HG03039 (cell line): Measurements from ENCODE around the gene ADAP2.
A peak's percentile ranks its signal among the peaks of the same experiment; 100 is the strongest.
"Not testable (repeated sequence)": the region's sequence is repeated elsewhere in the genome, so short reads cannot be mapped to it uniquely, and the experiment has no call there.

ENCODE experiments used
- ATAC-seq: cut with Tn5 transposase; IDR thresholded peaks from one replicate; pipeline ENCODE4 v1.9.1; 2021; ENCODE audit warnings: mild to moderate bottlenecking, moderate library complexity; ENCODE audit not compliant: unreplicated experiment

ADAP2 gene

DNA sequence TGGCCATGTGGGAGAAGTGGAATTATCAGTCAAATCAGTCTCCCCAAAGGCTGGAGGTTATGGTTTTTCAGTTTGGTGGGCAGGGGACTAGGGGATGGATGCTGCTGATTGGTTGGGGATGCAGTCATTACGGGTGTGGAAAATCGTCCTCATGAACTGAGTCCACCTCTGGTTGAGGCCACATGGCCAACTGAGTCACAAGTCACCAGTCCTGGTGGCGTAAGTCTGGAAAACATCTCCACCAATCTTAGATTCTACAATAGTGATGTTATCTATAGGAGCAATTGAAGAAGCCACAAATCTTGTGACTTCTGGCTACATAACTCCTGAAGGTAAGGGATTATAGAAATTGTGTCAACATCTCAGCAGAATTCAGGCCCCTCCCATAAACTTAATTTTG is 43.9 kb downstream of the ADAP2 start:
- no peak for ATAC-seq

DNA sequence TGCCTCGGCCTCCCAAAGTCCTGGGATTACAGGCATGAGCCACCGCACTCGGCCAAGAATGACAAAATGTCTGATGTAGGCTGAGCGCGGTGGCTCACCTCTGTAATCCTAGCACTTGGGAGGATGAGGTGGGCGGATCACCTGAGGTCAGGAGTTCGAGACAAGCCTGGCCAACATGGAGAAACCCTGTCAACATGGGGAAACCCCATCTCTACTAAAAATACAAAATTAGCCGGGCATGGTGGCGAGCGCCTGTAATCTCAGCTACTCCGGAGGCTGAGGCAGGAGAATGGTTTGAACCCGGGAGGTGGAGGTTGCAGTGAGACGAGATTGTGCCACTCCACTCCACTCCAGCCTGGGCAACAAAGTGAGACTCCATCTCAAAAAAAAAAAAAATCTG is 46.2 kb downstream of the ADAP2 start:
- not testable (repeated sequence) for ATAC-seq

DNA sequence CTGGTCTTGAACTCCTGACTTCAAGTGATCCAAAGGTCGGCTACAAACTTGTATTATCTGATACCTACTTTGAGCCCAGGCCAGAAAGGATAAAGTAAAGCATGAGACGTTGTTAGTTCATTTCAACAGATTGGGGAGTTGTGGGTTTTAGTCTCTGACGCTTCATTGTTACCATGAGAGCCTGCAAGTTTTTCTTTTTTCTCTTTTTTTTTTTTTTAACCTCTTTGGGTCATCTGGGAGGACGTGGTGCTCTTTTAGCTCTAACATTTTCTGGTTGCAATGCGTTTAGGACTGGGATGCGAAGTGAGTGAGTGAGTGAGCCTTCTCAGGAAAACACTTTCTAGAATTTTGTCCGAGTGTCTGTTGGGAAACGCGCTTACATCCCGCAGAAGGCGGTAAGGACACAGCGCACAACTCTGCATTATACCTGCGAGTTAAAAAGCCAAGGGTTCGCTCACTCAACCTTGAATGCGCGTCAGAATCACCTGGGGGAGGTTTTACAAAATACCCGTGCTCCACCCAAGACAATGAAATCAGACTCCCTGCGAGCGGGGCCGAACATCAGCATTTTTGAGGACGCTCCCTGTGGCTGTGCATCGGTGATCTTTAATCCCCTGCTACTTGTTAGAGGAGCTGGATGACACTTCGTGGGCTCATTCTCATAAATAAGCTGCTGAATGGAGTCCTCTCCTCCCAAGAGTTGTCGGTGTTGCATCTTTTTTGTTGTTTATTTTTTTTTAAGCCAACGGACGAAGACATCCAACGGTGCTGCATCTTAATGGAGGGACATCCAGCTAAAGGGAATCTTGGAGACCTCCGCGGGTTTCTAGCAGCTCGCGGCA is 48.5 kb downstream of the ADAP2 start:
- no peak for ATAC-seq

DNA sequence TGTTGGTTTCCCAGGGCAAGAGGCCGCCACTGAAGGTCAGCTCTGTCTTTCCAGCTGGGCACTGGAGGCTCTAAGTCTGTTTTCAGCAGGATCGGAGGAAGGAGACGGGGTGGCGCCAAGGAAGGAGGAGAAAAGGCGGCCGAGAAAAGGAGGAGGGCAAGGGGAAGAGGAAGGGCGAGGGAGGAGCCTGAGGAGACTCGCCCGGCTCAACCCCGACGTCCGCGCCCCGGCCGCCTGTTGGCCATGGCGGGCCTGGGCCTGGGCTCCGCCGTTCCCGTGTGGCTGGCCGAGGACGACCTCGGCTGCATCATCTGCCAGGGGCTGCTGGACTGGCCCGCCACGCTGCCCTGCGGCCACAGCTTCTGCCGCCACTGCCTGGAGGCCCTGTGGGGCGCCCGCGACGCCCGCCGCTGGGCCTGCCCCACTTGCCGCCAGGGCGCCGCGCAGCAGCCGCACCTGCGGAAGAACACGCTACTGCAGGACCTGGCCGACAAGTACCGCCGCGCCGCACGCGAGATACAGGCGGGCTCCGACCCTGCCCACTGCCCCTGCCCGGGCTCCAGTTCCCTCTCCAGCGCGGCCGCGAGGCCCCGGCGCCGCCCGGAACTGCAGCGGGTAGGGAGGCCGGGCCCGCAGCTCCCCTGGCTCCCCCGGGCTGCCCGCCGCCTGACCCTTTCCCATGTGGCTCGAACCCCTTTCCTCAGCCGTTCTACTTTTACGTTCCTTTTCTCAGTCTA is 49.3 kb downstream of the ADAP2 start, which contains the start of gene RNF135:
RNF135 (plus strand) TSS at position 209 of the 737 bp plus-strand sequence; CDS start at position 244, 35 bp downstream.
- peak; percentile 50 for ATAC-seq

DNA sequence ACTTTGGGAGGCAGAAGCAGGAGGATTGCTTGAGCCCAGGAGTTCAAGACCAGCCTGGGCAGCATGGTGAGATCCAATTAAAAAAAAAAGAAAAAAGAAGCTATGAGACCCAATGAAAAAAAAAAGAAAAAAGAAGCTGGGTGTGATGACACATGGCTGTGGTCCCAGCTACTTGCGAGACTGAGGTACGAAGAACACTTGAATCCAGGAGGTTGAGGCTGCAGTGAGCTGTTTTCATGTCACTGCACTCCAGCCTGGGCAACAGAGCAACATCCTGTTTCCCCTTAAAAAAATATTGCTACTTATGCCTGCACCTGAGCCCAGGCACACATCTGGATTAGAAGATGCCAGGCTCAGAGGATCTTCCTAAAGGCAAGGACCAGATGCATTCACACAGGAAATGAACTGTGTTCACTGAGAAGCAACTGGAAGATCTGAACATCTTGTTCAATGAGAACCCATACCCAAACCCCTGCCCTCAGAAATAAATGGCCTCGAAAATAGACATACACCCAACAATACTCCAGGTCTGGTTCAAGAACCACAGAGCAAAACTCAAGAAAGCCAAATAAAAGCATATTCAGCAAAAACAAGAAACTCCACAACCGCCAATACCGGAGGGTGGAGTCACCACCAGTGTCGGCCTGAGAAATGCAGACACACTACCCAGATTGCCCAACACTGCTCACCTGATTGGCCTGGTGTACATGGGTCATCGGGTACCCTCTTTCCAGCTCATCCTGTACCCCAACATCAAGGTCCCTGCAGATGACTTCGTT is 53.5 kb downstream of the ADAP2 start:
- no peak for ATAC-seq

DNA sequence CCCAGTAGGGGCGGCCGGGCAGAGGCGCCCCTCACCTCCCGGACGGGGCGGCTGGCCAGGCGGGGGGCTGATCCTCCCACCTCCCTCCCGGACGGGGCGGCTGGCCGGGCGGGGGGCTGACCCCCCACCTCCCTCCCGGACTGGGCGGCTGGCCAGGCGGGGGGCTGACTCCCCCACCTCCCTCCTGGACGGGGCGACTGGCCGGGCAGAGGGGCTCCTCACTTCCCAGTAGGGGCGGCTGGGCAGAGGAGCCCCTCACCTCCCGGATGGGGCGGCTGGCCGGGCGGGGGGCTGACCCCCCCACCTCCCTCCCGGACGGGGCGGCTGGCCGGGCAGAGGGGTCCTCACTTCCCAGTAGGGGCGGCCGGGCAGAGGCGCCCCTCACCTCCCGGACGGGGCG is 58.2 kb downstream of the ADAP2 start:
- not testable (repeated sequence) for ATAC-seq

DNA sequence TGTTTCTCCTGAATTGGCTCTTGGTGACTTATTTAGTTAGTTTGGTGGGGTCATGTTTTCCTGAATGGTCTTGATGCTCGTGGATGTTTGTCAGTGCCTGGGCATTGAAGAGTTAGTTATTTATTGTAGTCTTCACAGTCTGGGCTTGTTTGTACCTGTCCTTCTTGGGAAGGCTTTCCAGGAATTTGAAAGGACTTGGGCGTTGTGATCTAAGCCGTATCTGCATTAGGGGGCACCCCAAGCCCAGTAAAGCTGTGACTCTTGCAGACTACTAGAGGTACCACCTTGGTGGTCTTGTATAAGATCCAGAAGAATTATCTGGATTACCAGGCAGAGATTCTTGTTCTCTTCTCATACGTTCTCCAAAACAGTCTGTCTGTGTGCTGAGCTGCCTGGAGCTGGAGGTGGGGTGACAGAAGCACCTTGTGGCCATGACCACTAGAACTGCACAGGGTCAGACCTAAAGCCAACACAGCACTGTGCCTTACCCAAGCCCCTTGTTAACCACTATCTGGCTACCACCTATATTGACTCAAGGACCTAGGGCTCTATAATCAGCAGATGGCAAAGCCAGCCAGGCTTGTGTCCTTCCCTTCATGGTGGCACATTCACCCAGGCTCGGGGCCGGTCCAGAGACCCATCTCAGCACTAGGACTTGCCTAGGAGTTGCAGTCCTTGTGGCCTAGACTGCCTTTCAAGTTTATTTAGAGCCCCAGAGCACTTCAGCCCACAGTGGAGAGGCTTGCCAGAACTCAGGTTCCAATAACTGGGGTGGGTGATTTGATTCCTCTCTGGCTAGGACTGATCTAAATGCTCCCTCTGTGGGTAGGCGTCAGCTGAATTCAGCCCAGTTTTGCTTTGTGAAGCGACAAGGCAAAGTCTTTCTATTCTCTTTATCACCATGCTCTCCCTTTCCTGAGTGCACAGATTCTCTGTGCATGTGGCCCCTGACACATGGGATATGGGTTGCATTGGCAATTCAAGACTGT is 60.1 kb downstream of the ADAP2 start:
- ATAC-seq, result no peak

DNA sequence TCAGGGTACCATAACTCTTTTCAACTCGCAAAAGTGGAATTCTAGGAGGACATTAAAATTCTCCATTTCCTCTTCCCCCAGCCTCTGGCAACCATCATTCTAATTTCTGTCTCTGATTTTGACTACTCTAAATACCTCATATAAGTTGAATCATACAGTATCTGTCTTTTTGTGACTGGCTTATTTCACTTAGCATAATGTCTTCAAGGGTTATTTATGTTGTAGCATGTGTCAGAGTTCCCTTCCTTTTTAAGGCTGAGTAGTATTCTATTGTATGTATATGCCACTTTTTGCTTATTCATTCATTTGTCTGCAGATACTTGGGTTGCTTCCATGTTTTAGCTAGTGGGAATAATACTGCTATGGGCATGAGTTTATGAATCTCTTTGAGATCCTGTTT is 61.1 kb downstream of the ADAP2 start:
- no peak for ATAC-seq

DNA sequence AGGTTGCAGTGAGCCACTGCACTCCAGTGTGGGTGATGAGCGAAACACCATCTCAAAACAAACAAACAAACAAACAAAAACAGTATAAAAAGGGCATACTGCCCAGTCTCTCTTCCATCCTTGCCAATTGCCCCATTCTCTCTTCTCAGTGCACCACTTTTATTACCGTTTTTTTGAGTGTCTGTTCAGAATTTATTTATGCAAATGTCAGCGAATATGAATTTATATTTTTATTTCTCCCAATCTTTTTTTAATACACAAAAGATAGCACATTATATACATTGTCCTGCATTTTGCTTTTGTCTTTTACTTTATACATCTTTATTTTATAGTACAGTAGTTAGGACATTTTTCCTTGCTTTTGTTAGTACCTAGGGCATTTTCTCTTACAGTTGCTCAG is 68.7 kb downstream of the ADAP2 start:
- ATAC-seq, result no peak

DNA sequence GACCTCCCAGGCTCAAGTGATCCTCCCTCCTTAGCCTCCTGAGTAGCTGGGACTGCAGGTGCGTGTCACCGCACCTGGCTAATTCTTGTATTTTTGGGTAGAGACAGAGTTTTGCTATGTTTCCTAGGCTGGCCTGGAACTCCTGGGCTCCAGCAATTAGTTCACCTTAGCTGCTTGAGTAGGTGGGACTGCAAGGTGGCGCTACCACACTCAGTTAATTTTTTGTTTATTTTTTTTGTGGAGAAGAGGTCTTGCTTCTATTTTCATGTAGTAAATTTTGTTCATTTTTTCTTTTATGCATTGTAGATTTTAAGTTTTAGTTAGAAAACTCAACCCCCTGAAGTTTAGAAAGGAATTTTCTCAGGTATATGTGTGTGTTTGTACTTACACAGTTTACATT is 70.8 kb downstream of the ADAP2 start:
- no peak for ATAC-seq

DNA sequence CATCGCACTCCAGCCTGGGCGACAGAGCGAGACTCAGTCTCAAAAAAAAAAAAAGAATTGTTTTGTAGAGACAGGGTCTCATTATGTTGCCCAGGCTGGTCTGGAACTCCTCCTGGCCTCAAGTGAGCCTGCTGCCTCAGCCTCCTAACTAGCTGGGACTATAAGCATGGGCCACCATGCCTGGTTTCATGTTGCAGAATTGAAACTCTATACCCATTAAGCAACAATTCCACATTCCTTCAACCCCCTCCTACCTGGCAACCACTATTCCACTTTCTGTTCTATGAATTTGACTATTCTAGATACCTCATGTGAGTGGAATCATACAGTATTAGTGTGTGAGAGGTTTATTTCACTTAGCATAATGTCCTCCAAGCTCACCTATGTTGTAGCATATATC is 73.6 kb downstream of the ADAP2 start:
- no peak for ATAC-seq

DNA sequence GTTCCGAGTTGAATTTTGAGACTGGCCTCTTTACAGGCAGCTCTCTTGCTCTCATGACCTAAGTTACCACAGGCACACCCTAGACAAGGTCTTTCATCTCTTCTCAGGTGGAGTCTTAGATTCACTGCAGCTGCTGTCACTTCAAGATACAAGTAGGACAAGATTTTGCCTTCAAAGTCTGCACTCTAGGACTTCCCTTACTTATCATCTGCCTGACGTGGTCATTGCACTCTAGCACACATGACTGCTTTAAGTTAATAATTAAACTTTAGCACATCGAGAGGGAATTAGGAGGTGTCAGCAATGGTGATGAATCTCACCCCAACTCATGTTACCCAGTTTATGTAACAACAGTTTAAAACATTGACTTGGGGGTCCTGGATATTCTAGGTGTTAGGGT is 74.7 kb downstream of the ADAP2 start:
- ATAC-seq, result no peak

DNA sequence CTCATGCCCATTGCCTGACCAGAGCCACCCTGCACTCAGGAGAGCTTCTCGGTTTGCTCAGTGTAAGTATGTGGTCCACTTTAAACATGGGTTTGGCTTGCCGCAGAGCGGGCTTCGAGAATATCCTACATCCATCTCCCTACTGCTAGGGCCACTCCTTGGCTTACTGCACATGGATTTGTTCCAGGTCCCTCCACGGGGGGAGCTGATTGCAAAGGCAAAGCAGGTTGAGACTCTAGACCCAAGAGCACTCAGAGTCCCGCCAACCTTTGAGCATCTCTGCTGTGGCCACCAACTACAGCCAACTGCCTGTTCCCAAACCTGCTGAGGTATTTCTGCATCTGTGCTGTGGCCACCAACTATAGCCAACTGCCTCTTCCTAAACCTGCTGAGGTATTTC is 75.5 kb downstream of the ADAP2 start:
- no peak for ATAC-seq

DNA sequence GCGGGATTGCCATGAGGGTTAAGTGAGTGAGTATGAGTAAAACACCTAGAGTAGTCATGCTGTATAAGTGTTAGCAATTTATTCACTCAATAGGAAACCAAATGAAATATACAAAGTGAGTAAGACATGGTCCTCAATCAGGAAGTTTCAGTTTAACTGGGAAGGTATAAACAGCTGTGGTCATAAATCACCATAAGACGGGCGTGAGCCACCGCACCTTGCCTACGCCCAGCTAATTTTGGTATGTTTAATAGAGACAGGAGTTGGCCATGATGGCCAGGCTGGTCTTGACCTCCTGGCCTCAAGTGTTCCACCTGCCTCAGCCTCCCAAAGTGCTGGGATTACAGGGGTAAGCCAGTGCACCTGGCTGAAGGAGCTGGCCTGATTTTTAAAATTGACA is 76.1 kb downstream of the ADAP2 start:
- ATAC-seq, result no peak

DNA sequence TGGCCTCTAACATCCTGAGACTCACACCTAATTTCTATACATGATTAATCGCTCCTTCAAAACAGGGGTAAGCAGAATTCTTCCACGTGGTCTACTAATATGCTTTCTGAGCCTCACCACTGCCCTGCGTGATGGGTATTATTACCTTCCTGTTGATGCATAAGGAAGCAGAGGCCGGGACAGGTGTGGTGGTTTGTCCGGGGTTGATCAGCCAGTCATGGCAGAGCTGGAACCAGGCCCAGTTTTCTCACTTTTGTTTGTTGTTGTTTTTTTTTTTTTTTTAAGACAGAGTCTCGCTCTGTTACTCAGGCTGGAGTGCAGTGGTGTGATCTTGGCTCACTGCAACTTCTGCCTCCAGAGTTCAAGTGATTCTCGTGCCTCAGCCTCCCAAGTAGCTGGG is 80.3 kb downstream of the ADAP2 start:
- ATAC-seq, result no peak

DNA sequence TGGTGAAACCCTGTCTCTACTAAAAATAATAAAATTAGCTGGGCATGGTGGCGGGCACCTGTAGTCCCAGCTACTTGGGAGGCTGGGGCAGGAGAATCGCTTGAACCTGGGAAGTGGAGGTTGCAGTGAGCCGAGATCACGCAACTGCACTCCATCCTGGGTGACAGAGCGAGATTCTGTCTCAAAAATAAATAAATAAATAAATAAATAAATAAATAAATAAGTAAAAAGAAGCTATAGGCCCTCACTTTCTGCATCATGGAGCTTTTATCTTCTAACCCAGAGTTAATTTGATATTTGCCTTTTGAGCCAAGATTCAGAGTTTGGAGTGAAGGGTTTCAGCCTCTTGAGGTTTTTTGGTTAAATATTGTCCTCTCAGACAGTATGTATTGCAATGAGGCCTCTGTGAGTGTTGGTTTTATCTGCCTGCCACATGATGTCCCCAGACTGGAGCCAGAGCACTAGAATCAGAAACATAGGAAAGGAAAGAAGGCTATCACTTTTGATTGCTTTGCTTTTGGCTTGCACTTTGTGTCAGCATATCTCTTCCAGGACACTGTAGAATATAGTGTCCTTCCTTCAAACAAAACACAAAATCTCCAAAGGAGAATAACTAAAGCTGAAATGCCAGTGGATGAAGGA is 81.6 kb downstream of the ADAP2 start:
- ATAC-seq, result no peak

DNA sequence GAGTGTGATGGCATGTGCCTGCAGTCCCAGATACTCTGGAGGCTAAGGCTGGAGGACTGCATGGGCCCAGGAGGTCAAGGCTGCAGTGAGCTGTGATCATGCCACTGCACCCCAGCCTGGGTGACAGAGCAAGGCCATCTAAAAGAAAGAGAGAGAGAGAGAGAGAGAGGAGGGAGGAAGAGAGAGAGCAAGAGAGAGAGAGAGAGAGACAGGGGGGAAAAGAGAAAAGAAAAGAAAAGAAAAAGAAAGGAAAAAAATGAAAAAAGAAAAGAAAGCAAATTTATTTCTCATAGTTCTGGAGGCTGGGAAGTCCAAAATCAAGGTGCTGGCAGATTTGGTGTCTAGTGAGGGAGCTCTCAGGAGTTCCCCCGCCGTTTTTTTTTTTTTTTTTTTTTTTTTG is 82.4 kb downstream of the ADAP2 start:
- ATAC-seq, result no peak

DNA sequence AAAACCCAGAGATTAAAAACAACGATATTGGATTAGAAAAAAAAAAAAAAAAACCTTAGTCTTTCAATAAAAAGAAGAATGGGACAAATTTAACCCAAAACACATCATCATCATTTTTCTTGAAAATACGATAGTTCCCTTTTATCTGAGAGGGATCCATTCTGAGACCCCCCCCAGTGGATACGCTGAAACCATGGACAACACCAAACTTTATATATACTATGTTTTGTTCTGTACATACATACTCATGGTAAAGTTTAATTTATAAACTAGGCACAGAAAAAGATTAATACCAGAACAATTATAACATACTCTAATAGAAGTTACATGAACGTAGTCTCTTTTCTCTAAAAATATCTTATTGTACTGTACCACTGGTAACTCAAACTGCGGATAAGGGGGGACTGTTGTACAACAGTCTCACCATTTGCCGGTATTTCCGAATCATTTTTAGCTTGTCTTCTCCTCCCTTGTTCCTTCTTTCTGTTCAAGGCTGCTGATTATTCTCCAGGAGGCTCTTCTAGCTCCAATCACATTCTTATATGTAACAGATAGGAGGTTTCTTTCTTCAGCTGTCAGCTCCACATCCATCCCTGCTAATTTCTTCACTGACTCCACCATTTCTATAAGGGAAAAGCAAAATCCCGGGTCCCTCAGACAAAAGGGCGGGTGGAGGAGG is 86.1 kb downstream of the ADAP2 start:
- ATAC-seq, result no peak

DNA sequence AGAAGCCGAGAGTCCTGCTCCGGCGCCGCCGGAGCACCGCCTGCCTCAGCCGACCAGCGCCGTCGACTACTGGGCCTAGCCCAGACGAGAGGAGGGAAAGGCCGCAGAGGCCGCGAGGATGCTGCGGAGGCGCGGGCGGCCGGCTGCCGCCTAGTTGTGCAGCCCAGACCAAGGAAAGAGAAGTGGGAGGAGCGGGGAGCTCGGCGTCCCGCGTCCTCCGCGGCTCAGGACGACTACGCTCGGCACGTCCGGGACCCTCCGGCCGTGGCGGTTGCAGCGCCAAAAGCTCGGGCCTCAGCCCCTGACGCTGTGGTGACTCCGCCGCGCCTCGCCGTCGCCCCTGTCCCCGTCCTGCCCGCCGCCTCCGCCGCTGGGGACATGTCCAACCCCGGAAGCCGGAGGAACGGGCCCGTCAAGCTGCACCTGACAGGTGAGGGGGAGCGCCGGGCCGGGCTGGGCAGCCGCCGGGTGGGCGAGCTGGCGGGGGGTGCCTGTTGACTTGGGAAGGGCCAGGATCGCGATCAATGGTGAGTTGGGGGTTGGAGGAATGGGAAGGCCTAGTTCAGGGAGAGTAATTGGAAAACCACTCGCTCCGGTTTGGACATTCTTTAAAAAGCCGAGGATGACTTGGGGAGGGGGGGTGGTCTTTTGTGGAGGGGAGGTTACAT is 86.8 kb downstream of the ADAP2 start:
- ATAC-seq, result no peak
